Transverse colon (tissue), 4 donors: ENCODE measurements around the gene SSH2. TPM values are rescaled to one million over a fixed set of nuclear protein-coding genes. Genes with fewer than 3 reads are reported as not detected.
A peak's percentile ranks its signal among the peaks of the same experiment; 100 is the strongest.

Source experiments
- DNase-seq: peaks from one replicate; pipeline ENCODE4 v3.0.0-alpha.2; 2019
- H3K27ac ChIP-seq, 4 donors: fragments of 200-600 bp; sonication (generic); 2 replicates each; pipeline ENCODE4 v1.5.1; 2016 to 2018; ENCODE audit warnings: inconsistent platforms in 4 of 4
- H3K27me3 ChIP-seq: fragments of 200-600 bp; sonication (generic); 2 replicates; pipeline ENCODE4 v1.5.1; 2017; ENCODE audit warnings: inconsistent platforms
- H3K36me3 ChIP-seq, 4 donors: fragments of 200-600 bp; sonication (generic); 2 replicates each; pipeline ENCODE4 v1.5.1; 2017 to 2019; ENCODE audit warnings: inconsistent platforms in 4 of 4
- H3K4me1 ChIP-seq, 4 donors: fragments of 200-600 bp; sonication (generic); 2 replicates each; pipeline ENCODE4 v1.5.1; 2017 to 2020; ENCODE audit warnings: inconsistent platforms in 4 of 4
- H3K4me3 ChIP-seq, 4 donors: fragments of 200-600 bp; sonication (generic); 1 replicate in 1 of 4; 2 replicates in 3 of 4; pipeline versions ENCODE4 v1.5.1 to v1.6.1; 2017 to 2019; ENCODE audit warnings: inconsistent platforms in 4 of 4
- H3K9me3 ChIP-seq, 2 donors: fragments of 200-600 bp; sonication (generic); 2 replicates each; pipeline ENCODE4 v1.5.1; 2017 to 2019; ENCODE audit warnings: inconsistent platforms in 2 of 2
- CTCF ChIP-seq, 5 experiments: fragments of 200-600 bp in 3 of 5; fragments of 450-650 bp in 2 of 5; sonication (generic) in 3 of 5; IDR thresholded peaks; 1 replicate in 2 of 5; 2 replicates in 3 of 5; pipeline ENCODE4 v1.5.1; 2016 to 2017; ENCODE audit warnings: antibody characterized with exemption in 5 of 5, inconsistent platforms in 3 of 5, mild to moderate bottlenecking in 2 of 5, moderate library complexity in 1 of 5
- EP300 ChIP-seq: sonication (generic); formaldehyde crosslinking; IDR thresholded peaks from one replicate; pipeline ENCODE4 v1.6.1; 2017; ENCODE audit warnings: antibody characterized with exemption, low read depth
- POLR2A ChIP-seq: fragments of 450-650 bp; IDR thresholded peaks from one replicate; pipeline ENCODE4 v1.6.1; 2016; ENCODE audit warnings: antibody characterized with exemption, mild to moderate bottlenecking, moderate library complexity
- POLR2AphosphoS5 ChIP-seq, 3 donors: sonication (generic); formaldehyde crosslinking; IDR thresholded peaks; one replicate each; pipeline ENCODE4 v1.6.1; 2016; ENCODE audit warnings: antibody characterized with exemption in 3 of 3
- WGBS, 2 donors: methylation state at CpG; one replicate each; pipeline ENCODE4 v1.1.5; 2018; ENCODE audit warnings: low coverage in 1 of 2; 5-methylcytosine and 5-hydroxymethylcytosine counted together
- in situ Hi-C, 4 donors: fragments of 200-750 bp; cut with MboI; loops; one replicate each; pipeline versions ENCODE4 v1.15.0 to v1.15.1; 2017; ENCODE audit warnings: low sequenced_read_pairs in 3 of 4, low pct_ligation_motif_present in 1 of 4, low pct_unique_long_range_greater_than_20kb in 1 of 4
- intact Hi-C: fragments of 100-400 bp; cut with DNase I; formaldehyde crosslinking; loops from one replicate; pipeline ENCODE4 v1.15.1; 2023; ENCODE audit warnings: low total_unique reads
- small RNA-seq, 4 donors: library from RNA; depleted of rRNA; stranded (forward); fragments of <200 nt; gene quantifications; one replicate each; pipeline ENCODE3, GENCODE V24; 2016
- total RNA-seq, 4 donors: library from RNA; depleted of rRNA; stranded (reverse); fragments of >200 nt; gene quantifications; one replicate each; pipeline ENCODE4 v1.1.0, GENCODE V29; 2016

The SSH2 gene
- total RNA-seq, 4 donors from 2014 or later = 15.3 to 99.9 (median 46.0) TPM

GRCh38 chr17:29577001-29577370 is 353.0 kb downstream of the SSH2 start:
- H3K9me3 ChIP-seq = no peaks in the 10 kb centered on the region
- intact Hi-C loops (no loop called here), in situ Hi-C loops (no loop called here)
- DNase-seq = no peak
- H3K4me3 ChIP-seq = no peak overlapping the region
- H3K27ac ChIP-seq = peak overlapping the region in 1 of 4 donors; percentile 12
- no peak for TF ChIP-seq POLR2A
- no peak for TF ChIP-seq EP300
- TF ChIP-seq POLR2AphosphoS5 (IDR thresholded peaks at IDR 0.05) = no peak
- no peak for TF ChIP-seq CTCF (IDR thresholded peaks at IDR 0.05)
- H3K4me1 ChIP-seq = peaks cover 6 to 28% (median 22%) of the 10 kb centered on the region in 4 donors
- WGBS, 2 donors = 95% methylated on average over 9 of the region's 9 CpGs; no CpG with 5 or more reads in 1 of the 2 donors
- H3K36me3 ChIP-seq = peaks cover 0 to 12% (median 4%) of the 10 kb centered on the region in 4 donors
- H3K27me3 ChIP-seq = no peaks in the 10 kb centered on the region

GRCh38 chr17:29576214-29577000 is 353.6 kb downstream of the SSH2 start:
- Histone ChIP-seq H3K4me1 (peaks cover 6 to 31% (median 22%) of the 10 kb centered on the region in 4 donors), H3K36me3 (peaks cover 0 to 12% (median 4%) of the 10 kb centered on the region in 4 donors), H3K27me3 (no peaks in the 10 kb centered on the region), H3K9me3 (no peaks in the 10 kb centered on the region), H3K27ac (no peak overlapping the region), H3K4me3 (no peak overlapping the region)
- intact Hi-C loops = no loop called here
- TF ChIP-seq POLR2AphosphoS5 (IDR thresholded peaks at IDR 0.05) (no peak), EP300 (no peak), POLR2A (no peak), CTCF (IDR thresholded peaks at IDR 0.05) (no peak)
- in situ Hi-C loops = no loop called here
- 94% methylated on average over 37 of the region's 37 CpGs; no CpG with 5 or more reads in 1 of the 2 donors for WGBS, 2 donors
- DNase-seq = no peak

Small RNAs within 50 kb of the gene (small RNA-seq; reads per million reads assigned to genes)
- gene RF00156 = 0 reads per million in 4 donors
- gene RF01210 = 0 reads per million in 4 donors
- 0 reads per million in 4 donors for gene RNU6-920P

Other genes starting within 250 kb of the SSH2 start
- 1 to 10 TPM in 3 of 4 donors, under 1 TPM in 1; 1.00 to 3.7 (median 1.9) TPM for gene EFCAB5, start 11.4 kb upstream of the SSH2 start, total RNA-seq
- 10 to 100 TPM; 16.2 to 60.2 (median 42.7) TPM for gene NSRP1, start 186.6 kb upstream of the SSH2 start, total RNA-seq